ENCODE data around the gene ORC4. TPM values are rescaled to one million over a fixed set of nuclear protein-coding genes. Genes with fewer than 3 reads are reported as not detected.

ORC4 gene
- polyA plus RNA-seq, 3 donors, result 30.2 to 34.0 (median 33.1) TPM

DNA sequence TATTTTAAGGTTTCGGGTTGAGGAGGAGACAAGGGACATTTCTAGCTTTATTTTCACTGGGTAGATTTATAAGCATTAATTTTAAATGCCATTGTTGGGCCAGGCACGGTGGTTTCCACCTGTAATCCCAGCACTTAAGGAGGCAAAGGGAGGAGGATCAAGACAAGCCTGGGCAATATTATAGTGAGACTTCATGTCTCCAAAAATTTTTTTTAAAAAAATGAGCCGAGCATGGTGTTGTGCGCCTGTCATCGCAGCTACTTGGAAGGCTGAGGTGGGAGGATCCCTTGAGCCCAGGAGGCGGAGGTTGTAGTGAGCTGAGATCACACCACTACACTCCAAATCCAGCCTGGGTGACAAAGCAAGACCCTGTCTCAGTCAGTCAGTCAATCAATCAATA, 45.4 kb upstream of the ORC4 start:
- Mint-ChIP-seq H3K4me3 (no peak overlapping the region), H3K27me3 (ENCODE audit: low read depth in 3 of 3) (peaks cover 0 to 2% (median 0%) of the 10 kb centered on the region in 3 donors), H3K36me3 (peaks cover 0 to 2% of the 10 kb centered on the region in 2 donors), H3K27ac (no peak overlapping the region), H3K4me1 (no peaks in the 10 kb centered on the region), H3K9me3 (peaks cover 0 to 7% (median 0%) of the 10 kb centered on the region in 7 donors)
- H3K9me3 ChIP-seq (replicated peaks in 1 of 2; ENCODE audit: control insufficient read depth in 1 of 2, insufficient read depth in 1 of 2, low read length in 2 of 2), result no peaks in the 10 kb centered on the region
- no peaks in the 10 kb centered on the region for H3K36me3 ChIP-seq (replicated peaks in 1 of 2; ENCODE audit: control insufficient read depth in 1 of 2, insufficient read depth in 2 of 2, low read length in 2 of 2)
- H4K20me1 ChIP-seq (ENCODE audit: insufficient read depth, low read length), result no peaks in the 10 kb centered on the region
- no peaks in the 10 kb centered on the region for H3K4me1 ChIP-seq (ENCODE audit: control insufficient read depth in 1 of 2, insufficient read depth in 2 of 2, low read length in 2 of 2)
- no peaks in the 10 kb centered on the region for H3K27me3 ChIP-seq (ENCODE audit: control insufficient read depth in 2 of 2, insufficient read depth in 2 of 2, low read length in 2 of 2)
- H3K4me3 ChIP-seq (replicated peaks in 1 of 3; ENCODE audit: low read depth in 2 of 3, low read length in 3 of 3), result no peak overlapping the region
- TF ChIP-seq, protein P1, sequence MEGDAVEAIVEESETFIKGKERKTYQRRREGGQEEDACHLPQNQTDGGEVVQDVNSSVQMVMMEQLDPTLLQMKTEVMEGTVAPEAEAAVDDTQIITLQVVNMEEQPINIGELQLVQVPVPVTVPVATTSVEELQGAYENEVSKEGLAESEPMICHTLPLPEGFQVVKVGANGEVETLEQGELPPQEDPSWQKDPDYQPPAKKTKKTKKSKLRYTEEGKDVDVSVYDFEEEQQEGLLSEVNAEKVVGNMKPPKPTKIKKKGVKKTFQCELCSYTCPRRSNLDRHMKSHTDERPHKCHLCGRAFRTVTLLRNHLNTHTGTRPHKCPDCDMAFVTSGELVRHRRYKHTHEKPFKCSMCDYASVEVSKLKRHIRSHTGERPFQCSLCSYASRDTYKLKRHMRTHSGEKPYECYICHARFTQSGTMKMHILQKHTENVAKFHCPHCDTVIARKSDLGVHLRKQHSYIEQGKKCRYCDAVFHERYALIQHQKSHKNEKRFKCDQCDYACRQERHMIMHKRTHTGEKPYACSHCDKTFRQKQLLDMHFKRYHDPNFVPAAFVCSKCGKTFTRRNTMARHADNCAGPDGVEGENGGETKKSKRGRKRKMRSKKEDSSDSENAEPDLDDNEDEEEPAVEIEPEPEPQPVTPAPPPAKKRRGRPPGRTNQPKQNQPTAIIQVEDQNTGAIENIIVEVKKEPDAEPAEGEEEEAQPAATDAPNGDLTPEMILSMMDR (IDR thresholded peaks at IDR 0.05), result no peak
- H3K9ac ChIP-seq (ENCODE audit: insufficient read depth, low read length, poor library complexity, severe bottlenecking), result no peak overlapping the region
- intact Hi-C loops (cut with micrococcal nuclease), result no loop called here
- 100% methylated on average over 2 of the region's 6 CpGs for WGBS (ENCODE audit: insufficient coverage)
- H3K79me2 ChIP-seq (ENCODE audit: insufficient read depth, low read length), result no peaks in the 10 kb centered on the region
- no peak overlapping the region for H2AFZ ChIP-seq (ENCODE audit: insufficient read depth, low read depth, low read length, poor library complexity, severe bottlenecking)
- no peak overlapping the region for H3K4me2 ChIP-seq (replicated peaks; ENCODE audit: extremely low read depth, low read length, poor library complexity, severe bottlenecking)
- H3K27ac ChIP-seq (ENCODE audit: low read depth in 1 of 2, low read length in 2 of 2), result no peak overlapping the region
- no peak for DNase-seq

DNA sequence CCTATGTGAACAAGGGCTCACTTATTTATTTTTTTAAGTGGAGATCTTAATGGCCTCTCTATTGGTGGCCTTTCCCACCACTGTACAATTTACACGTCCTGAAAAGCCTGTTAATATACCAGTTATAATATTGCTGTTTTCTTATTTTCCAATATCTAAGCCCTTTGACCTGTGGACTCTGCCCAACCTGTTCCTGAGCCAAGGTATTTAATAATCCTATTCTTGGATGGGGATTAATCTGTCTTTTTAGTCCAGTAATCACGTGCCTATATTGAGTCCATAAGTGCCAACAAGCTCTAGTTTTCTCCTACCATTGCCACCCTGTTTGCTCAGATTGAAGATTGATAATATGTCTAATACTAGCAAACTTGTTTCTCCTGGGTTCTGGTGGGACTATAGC, 43.1 kb upstream of the ORC4 start:
- no peaks in the 10 kb centered on the region for H4K20me1 ChIP-seq (ENCODE audit: insufficient read depth, low read length)
- no peak overlapping the region for H3K4me2 ChIP-seq (replicated peaks; ENCODE audit: extremely low read depth, low read length, poor library complexity, severe bottlenecking)
- H2AFZ ChIP-seq (ENCODE audit: insufficient read depth, low read depth, low read length, poor library complexity, severe bottlenecking), result no peak overlapping the region
- H3K27me3 ChIP-seq (ENCODE audit: control insufficient read depth in 2 of 2, insufficient read depth in 2 of 2, low read length in 2 of 2), result no peaks in the 10 kb centered on the region
- no peaks in the 10 kb centered on the region for H3K79me2 ChIP-seq (ENCODE audit: insufficient read depth, low read length)
- WGBS (ENCODE audit: insufficient coverage), result no CpG with 5 or more reads among the region's 2 CpGs
- H3K9me3 ChIP-seq (replicated peaks in 1 of 2; ENCODE audit: control insufficient read depth in 1 of 2, insufficient read depth in 1 of 2, low read length in 2 of 2), result no peaks in the 10 kb centered on the region
- H3K9ac ChIP-seq (ENCODE audit: insufficient read depth, low read length, poor library complexity, severe bottlenecking), result no peak overlapping the region
- H3K9me3 Mint-ChIP-seq, result peaks cover 0 to 11% (median 0%) of the 10 kb centered on the region in 7 donors
- H3K4me3 Mint-ChIP-seq, result no peak overlapping the region
- no peaks in the 10 kb centered on the region for H3K4me1 Mint-ChIP-seq
- TF ChIP-seq, protein P1 (IDR thresholded peaks at IDR 0.05), result no peak
- no peaks in the 10 kb centered on the region for H3K4me1 ChIP-seq (ENCODE audit: control insufficient read depth in 1 of 2, insufficient read depth in 2 of 2, low read length in 2 of 2)
- no peak overlapping the region for H3K27ac Mint-ChIP-seq
- peaks cover 4 to 5% of the 10 kb centered on the region in 2 donors for H3K36me3 Mint-ChIP-seq
- H3K36me3 ChIP-seq (replicated peaks in 1 of 2; ENCODE audit: control insufficient read depth in 1 of 2, insufficient read depth in 2 of 2, low read length in 2 of 2), result no peaks in the 10 kb centered on the region
- no peak for DNase-seq
- no peak overlapping the region for H3K27ac ChIP-seq (ENCODE audit: low read depth in 1 of 2, low read length in 2 of 2)
- intact Hi-C loops (cut with micrococcal nuclease), result no loop called here
- no peak overlapping the region for H3K4me3 ChIP-seq (replicated peaks in 1 of 3; ENCODE audit: low read depth in 2 of 3, low read length in 3 of 3)
- H3K27me3 Mint-ChIP-seq (ENCODE audit: low read depth in 3 of 3), result peaks cover 0 to 2% (median 0%) of the 10 kb centered on the region in 3 donors

All from CD14-positive monocyte (primary cell).